HG03565 (cell line): Measurements from ENCODE around the gene PIP4K2C.
"Not testable (repeated sequence)": the region's sequence is repeated elsewhere in the genome, so short reads cannot be mapped to it uniquely, and the experiment has no call there.

Experiments
- ATAC-seq: cut with Tn5 transposase; IDR thresholded peaks from one replicate; pipeline ENCODE4 v1.9.1; 2021; ENCODE audit warnings: mild to moderate bottlenecking, moderate library complexity; ENCODE audit not compliant: unreplicated experiment

Gene PIP4K2C

DNA sequence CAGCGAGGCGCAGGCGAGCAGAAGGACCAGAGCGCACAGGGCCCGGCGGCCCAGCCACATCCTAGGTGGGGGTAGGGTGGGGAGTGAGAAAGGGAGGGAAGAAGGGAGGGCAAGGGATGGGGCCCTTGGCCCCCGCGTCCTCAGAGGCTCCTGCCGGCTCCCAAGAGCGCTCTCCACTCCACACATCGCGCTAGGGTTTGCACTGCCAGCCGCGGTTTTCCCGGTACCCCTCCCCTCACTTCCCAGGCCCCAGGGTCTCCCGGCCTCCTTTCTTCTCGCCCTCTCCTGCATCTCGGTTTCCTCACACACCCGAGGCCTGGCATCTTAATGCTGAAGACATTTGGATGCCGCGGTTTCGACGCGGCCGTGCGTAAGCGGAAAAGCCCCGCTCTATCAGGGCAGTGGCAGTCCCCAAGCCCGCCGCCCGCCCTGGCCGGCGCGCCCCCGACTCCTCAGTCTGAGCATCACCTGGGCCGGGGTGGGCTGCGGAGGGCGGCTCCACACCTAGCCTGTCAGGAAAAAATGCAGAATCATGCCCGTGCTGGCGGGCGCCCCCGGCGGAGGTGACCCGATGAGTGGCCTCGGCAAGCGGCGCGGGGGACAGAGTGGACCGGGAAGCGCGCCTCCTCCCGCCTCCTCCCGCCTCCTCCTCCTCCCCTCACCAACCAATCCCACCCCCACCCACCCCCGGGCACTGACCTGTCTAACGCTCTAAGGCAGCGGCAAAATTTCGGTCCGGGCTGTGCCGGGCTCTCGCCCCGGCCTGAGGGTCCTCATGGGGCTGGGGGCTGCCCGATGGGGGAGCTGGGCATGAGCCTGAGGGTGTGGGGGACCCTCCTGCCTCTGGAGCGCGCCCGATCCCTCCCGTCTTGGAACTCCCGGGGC lies 41.3 kb downstream of the PIP4K2C start:
- ATAC-seq: no peak

DNA sequence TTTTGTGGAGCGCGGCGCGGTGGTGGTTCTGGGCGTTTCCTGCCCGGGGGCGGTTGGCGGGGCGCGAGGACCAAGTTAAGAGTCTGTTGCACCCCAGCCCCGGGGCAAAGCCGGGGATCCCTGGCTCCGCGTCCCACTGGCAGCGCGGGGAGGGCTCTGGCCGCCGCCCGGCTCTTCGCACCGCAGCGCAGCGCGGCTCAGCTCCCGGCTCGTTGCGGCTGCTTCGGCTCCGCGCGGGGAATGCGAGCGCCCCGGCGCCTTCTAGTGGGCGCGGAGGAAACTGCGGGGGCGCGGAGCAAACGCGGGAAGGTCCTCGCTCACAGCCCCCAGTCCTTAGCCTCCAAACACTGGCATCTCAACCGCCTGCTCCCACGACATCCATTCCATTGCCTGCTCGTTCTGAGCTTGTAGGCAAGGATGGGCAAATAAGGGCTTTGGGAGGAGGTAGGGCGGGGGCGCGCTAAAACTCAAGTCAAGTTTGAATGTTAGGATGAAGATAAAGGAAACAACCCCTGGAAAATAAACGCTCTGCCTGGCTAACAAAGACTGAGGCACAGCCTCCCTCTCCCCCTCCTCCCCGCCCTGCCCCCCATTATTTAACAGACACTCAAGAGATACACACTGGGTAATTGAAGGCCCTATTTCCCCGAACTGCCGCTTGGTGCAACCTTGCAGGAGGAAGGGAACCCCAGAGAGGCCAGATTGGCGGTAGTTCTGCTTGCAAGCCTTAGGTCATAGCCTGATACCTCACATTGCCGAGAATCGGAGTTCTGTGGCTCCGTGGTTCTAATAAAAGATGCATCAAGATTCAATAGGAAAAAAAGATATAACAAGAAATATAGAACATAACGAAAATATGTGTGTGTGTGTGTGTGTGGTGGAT lies 42.2 kb downstream of the PIP4K2C start, which contains the start of gene B4GALNT1:
B4GALNT1 (minus strand) TSS at position 244 of the 883 bp plus-strand sequence. CDS start 1,069 bp downstream, outside the sequence.
- ATAC-seq: no peak

DNA sequence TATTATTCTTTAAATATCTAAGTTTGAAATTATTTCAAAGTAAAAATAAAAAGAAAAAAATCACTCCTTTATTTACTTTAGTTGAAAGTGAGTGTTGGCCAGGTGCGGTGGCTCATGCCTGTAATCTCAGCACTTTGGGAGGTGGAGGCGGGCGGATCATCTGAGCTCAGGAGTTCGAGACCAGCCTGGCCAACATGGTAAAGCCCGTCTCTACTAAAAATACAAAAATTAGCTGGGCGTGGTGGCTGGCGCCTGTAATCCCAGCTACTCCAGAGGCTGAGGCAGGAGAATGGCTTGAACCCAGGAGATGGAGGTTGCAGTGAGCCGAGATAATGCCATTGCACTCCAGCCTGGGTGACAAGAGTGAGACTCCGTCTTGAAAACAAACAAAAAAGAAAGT lies 45.7 kb downstream of the PIP4K2C start:
- not testable (repeated sequence) for ATAC-seq

DNA sequence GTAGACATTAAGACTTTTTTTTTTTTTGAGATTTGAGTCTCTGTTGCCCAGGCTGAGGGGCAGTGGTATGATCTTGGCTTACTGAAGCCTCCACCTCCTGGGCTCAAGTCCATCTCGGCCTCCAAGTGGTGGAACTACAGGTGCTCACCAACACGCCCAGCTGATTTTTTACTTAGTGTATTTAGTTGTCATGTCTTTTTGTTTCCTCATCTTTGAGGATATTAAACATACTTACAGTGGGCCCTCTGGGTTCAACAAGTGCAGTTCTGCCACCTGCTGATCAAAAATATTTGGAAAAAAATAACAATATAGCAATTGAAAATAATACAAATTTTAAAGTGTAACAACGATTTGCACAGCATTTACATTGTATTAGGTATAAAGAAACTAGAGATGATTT lies 46.4 kb downstream of the PIP4K2C start:
- no peak for ATAC-seq

DNA sequence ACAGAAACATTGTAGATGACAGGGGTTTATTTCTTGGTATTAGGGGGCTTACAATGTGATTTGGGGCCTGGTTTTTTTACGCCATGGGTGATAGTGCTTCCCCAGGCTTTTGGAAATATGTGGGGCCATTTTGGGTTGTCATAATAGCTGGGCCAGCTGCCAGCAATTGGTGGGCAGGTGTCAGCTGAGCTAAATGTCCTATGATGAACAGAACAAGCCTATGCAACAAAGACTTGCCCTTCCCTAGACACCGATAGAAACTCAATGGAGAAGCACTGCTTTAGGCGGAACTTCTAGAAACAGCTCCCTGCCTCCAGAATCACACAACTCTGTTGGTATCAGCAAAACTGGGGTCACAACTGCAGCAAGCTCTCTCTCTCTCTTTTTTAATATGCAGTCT lies 47.1 kb downstream of the PIP4K2C start:
- ATAC-seq: no peak

DNA sequence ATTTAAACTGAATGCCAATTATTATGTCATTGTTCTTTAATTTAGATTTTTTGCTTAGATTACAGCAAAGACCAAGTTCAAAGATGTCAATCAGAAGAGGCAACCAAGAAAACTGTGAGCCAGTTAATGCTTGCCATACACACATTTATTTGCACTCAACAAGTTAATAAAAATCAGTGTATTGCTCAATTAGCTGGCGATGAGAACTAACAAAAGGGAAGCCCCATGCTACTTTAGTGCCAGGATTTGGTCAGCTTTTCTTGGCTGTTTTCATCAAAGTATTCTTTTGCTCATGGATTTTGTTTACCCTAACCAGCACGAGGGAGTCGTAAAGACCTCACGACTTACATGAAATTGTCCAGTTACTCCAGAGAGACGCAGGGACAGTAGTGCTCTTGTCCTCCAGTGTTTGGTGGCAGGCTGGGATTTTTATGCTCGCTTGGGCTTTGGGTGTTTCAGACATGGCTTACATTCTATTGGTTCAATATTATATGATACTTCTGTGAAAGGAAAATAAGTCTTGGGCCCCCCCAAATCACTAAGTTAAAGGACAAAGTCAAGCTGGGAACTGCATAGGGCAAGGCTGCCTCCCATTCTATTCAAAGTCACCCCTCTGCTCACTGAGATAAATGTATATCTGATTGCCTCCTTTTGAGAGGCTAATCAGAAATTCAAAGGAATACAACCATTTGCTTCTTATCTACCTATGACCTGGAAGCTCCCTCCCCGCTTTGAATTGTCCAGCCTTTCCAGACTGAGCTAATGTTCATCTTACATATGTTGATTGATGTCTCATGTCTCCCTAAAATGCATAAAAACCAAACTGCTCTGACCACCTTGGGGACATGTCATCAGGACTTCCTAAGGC lies 49.4 kb downstream of the PIP4K2C start:
- ATAC-seq: no peak

DNA sequence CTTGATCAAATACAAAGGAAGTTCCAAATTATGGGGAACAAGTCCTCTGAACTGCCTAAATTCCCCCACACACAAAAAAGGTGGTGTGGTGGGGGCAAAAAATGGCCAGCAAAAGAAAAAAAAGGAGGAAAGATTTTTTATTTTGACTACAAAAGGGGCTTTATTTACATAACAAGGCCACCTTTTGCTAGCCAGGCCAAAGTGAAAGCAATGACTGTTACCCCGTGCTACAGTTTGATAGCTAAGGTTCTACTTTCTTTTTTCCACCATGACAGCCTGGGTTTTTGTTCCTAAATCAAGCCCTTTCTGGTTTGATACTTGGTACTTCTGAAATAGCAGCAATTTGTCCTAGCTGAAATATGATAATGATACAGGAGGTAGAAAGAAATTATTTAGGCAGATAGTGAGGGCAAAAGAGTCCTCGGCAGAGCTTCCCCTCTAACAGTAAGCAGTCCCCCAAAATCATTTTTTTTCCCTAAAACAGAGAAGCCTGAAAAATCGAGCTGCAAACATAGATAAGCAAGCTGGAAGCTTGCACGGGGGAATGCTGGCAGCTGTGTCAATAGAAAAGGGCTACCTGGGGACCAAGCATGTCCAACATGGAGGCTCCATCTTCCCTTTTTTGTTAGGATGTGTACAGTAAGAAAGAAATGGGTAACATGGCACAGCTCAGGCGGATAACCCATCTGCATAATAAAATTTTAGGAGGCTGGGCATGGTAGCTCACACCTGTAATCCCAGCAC lies 50.9 kb downstream of the PIP4K2C start:
- ATAC-seq: no peak

DNA sequence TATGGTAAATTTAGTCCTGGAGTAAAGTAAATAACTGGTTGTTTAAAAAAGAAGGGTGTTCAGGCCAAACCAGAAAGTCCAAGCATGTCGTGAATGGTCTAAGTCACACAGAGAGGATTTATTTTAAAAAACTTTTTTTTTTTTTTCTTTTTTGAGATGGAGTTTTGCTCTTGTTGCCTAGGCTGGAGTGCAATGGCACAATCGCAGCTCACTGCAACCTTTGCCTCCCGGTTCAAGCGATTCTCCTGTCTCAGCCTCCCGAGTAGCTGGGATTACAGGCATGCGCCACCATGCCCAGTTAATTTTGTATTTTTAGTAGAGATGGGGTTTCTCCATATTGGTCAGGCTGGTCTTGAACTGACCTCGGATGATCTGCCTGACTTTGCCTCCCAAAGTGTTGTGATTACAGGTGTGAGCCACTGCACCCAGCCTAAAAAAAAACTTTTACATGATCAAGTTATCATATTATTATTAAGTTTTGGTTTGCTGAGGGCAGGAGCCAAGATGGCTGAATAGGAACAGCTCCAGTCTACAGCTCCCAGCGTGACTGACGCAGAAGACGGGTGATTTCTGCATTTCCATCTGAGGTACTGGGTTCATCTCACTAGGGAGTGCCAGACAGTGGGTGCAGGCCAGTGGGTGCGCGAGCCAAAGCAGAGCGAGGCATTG lies 55.1 kb downstream of the PIP4K2C start:
- ATAC-seq: not testable (repeated sequence)

DNA sequence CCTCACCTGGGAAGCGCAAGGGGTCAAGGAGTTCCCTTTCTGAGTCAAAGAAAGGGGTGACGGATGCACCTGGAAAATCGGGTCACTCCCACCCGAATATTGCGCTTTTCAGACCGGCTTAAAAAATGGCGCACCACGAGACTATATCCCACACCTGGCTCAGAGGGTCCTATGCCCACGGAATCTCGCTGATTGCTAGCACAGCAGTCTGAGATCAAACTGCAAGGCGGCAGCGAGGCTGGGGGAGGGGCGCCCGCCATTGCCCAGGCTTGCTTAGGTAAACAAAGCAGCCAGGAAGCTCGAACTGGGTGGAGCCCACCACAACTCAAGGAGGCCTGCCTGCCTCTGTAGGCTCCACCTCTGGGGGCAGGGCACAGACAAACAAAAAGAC lies 55.7 kb downstream of the PIP4K2C start:
- not testable (repeated sequence) for ATAC-seq
